ENCODE data around the gene AHNAK.

- TF ChIP-seq ZNF311 (tag by site-specific recombination; IDR thresholded peaks at IDR 0.05; ENCODE audit: borderline replicate concordance), result no peak
- no peak for TF ChIP-seq TRIM28 (IDR thresholded peaks at IDR 0.05; ENCODE audit: borderline replicate concordance, low read length)
- TF ChIP-seq CTCF (tag by site-specific recombination; IDR thresholded peaks at IDR 0.05), result no peak
- no peak for TF ChIP-seq SETDB1 (IDR thresholded peaks at IDR 0.05; ENCODE audit: insufficient read length, low read length)
- no peak for TF ChIP-seq YY1 (tag by site-specific recombination; IDR thresholded peaks at IDR 0.05)
- TF ChIP-seq ZNF501 (tag by site-specific recombination; IDR thresholded peaks at IDR 0.05), result no peak
- no peak for TF ChIP-seq ZNF398 (tag by site-specific recombination; IDR thresholded peaks at IDR 0.05)
- TF ChIP-seq ZNF747 (tag by site-specific recombination; IDR thresholded peaks at IDR 0.05), result no peak
- no peak for TF ChIP-seq ZBTB20 (tag by site-specific recombination; IDR thresholded peaks at IDR 0.05)
- TF ChIP-seq EGR2 (tag by site-specific recombination; IDR thresholded peaks at IDR 0.05; ENCODE audit: low read depth), result no peak
These were observed 41.0 kb downstream of the AHNAK start for GRCh38 chr11:62505440-62506091.

Measured in HEK293 (cell line).